Measurements from ENCODE around the gene RGS7.
"Not testable (repeated sequence)": the region's sequence is repeated elsewhere in the genome, so short reads cannot be mapped to it uniquely, and the experiment has no call there.

The RGS7 gene

DNA sequence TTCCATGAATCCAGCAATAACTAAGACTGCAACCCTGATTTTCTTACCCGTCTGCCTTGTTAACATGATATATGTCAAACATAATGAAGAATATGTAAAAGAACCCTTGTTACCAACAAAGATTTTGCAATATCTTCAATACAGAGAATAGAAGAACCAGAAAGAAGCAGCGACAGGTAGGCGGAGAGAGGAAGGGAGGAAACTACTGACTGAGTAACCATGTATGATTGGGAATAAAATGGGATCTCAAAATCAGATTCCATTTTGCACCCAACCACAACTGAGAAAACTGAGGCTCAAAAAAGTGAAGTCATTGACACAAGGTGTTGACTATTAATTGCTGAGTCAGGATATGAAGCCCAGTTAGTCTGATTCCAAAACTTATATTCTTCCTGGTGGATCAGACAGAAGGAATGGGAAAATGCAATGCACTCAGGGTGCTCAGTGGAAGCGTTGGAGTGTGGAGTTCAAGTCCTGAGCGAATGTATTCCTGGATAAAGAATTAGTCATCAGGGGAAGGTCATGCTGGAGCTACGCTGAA, 451.7 kb downstream of the RGS7 start:
- no peak for DNase-seq

DNA sequence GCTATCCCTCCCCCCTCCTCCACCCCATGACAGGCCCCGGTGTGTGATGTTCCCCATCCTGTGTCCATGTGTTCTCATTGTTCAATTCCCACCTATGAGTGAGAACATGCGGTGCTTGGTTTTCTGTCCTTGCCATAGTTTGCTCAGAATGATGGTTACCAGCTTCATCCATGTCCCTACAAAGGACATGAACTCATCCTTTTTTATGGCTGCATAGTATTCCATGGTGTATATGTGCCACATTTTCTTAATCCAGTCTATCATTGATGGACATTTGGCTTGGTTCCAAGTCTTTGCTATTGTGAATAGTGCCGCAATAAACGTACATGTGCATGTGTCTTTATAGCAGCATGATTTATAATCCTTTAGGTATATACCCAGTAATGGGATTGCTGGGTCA, 461.6 kb downstream of the RGS7 start:
- DNase-seq = not testable (repeated sequence)

DNA sequence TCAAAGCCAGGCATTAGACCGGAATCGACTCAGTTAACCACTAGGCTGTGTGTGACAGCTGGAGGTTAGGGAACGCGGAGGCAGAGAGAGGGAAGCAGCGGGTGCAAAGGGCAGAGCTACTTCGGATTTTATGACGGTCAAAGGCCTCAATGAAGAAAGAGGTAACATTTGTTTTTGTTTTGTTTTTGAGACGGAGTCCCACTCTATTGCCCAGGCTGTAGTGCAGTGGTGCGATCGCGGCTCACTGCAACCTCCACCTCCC, 468.3 kb downstream of the RGS7 start:
- DNase-seq = no peak

DNA sequence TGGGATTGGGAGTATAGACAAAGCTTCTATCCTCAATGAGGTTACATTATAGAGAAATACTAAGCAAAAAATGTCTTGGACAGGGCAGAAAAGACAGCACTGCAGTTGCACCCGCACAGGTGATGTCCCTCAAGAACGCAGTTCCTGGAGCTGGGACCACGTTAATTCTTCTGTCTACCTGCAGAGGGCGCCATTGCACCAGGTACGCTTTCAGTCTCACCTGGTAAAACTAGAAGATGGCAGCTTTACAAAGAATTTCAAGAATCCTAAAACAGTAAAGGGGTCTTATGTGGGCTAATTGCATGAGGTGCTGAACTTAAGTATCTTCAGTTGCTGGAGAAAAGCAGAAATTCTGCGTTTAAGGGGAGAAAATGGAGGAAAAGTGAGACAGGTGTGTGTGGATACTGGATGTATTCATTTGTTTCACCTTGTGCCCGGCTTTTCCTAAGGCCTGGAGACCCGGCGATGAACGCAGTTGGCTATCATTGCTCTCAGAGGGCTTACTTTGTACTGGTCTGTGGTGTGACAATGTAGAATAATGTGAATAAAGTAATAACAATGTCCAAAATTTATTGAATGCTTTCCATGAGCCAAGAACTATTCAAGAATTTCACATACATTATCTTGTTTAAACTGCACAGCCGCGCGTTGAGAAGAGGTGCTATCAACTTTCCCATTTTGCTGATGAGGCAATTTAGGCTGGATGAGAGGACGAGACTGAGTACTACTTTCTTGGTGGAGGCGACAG, 468.8 kb downstream of the RGS7 start:
- no peak for DNase-seq

DNA sequence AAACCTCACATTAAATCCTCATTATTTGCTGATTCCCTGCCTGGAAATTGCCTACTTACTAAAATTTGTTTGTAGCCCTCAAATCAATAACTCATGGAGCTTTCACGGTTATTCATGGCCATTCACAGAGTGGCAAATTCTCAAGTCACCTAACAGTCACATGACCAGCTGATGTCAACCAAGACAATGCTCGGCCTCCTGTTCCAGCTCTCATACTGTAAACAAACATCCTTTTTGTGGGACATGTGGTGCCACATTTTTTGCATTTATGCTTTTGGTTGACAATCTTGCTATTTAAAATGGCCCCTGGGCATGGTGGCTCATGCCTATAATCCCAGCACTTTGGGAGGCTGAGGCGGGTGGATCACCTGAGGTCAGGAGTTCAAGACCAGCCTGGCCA, 473.5 kb downstream of the RGS7 start:
- DNase-seq = no peak

DNA sequence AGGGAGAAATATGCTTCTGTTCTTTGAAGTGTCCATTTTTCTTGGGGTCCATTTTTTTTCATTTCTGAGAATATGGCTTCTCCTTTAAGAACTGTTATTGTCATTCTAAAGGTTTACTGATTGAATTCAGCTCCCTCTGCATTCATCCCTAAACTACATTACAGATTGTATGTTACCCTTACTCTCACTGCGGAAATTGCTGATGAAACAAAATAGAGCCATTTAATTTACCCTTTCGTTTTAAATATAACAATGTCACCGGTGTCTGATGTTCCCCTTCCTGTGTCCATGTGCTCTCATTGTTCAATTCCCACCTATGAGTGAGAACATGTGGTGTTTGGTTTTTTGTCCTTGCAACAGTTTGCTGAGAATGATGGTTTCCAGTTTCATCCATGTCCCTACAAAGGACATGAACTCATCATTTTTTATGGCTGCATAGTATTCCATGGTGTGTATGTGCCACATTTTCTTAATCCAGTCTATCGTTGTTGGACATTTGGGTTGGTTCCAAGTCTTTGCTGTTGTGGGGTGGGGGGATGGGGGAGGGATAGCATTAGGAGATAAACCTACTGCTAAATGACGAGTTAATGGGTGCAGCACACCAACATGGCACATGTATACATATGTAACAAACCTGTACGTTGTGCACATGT, 474.2 kb downstream of the RGS7 start:
- DNase-seq = not testable (repeated sequence)

DNA sequence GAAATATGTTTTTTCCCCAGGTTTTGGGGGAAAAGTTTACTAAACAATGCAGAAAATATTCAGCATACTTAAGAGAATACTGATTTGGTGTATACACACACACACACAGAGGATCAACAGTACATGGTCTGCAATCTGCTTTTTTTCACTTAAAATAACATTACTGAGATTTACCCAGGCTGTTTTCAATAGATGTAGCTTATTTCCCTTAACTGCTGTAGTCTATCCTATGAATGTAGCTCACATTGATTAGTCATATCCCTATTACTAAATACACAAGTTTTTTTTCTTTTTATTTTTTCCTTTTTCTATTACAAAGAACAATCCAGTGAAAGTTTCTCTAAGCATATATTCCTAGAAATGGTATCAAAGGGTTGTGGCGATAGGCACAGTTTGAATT, 478.4 kb downstream of the RGS7 start:
- DNase-seq = no peak

DNA sequence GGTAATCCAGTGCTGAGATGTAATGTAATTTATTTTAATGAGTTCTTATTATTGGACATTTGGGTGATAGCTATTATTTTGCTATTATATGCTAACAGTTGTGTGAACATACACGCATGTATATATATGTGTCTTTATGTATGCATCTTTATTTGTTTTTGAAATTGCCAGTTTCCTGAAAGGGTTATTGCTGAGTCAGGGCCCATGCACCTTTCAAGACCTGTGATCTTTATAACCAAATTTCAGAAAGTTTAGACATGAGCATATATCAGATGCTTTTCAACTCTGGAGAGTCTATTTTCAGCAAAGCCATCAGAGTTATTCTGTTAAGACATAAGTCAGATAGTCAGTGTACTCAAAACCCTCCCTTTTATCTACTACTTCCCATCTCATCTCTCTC, 479.4 kb downstream of the RGS7 start:
- no peak for DNase-seq

DNA sequence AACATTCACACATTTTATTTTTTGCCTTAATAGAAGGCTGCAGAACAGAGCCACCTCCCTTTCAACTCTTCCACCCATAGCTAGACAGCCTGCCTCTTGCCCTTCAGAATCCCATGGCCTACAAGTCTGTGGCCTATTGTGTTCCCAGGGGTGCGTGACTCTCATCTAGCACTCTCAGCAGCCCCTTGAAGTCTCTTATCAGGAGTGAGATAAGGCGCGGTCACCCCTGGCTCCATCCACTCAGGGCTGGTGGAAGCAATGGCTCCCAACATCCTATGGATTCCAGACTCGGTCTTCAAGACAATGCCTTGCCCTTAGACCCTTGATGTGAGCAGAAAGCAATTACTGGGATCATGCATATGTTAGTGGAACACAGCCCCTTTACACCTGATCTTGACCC, 480.9 kb downstream of the RGS7 start:
- no peak for DNase-seq

DNA sequence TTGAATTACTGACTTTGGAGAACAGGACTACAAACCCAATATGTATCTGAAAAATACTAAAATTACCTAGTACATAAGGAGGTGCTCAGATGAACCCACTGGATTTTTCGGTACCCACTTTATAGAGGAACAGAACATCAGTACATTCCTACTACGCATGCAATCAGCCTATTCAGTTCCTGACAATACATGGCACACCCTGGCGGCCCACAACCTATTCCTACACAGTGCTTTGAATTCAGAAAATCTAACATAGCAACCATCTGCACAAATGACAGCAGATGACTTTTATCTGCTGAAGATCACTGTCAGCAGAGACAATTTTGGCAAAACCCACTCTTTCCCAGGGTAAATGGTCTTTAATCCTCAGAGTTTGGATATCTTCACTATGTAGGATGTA, 487.9 kb downstream of the RGS7 start:
- no peak for DNase-seq

DNA sequence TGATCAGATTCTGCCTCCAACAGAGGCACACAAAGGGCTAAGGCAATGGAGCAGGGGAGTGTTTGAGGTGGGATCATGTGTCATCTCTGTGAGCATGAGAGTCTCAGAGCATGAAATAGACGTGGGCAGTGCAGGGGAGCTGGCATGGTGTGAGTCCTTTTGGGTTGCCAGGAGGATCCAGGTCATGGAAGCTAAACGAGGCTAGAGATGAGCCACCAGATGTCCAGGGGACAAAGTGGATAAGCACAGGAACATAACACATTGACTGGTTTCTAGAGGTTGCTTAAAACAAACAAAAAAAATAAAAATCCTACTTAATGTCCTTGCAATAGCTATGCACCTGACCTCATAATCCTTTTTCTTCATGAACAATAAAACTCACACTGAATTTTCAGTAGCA, 490.3 kb downstream of the RGS7 start:
- DNase-seq = no peak

DNA sequence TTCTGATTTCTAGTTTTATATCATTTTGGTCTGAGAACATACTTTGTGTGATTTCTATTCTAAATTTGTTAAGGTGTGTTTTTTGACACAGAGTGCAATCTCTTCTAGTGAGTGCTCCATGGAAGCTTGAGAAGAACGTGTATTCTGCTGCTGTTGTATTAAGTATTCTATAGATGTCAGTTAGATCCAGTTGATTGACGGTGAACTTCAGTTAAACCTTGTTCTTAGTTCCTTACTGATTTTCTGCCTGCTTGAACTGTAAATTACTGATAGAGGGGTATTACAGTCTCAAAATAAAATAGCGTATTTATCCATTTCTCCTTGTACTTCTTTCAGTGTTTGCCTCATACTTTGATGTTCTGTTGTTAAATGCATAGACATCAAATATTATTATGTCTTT, 497.0 kb downstream of the RGS7 start:
- no peak for DNase-seq

DNA sequence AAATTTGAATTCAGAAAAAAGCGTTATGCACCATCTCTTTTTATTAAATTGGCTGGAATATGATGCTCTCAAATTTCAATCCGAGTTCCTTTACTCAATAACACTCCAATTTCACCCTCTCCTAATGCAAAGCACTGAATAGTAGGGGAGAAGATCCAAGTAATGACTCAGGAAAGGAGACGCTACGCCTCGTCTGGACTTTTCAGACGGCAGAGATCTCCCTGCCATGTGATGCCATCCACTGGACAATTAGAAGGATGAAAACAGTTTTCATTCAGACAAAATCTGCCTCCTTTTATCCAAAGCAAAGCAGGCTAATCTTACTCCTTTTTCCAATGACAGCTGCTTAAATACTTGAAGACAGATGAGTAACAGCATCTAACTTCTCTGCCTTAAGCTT, 502.6 kb downstream of the RGS7 start:
- peak; percentile 38 for DNase-seq

DNA sequence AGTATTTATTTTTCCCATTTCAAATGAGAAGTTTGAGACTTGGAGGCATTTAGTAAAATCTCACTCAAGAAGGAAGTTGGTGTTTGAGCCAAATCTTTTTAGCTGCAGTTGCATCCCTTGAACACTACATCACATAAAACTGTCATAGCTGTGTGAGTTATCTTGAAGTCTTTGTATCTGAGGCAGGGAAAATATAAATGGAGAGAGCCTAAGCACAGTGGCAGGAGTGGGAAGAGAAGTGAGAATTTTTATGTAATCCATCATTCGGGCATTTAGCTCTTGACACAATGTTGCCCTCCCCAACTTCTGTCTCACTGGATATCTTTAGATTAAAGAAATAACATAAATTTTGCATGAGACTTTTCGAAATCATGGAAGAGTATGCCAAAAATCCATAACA, 509.7 kb downstream of the RGS7 start:
- DNase-seq = no peak

DNA sequence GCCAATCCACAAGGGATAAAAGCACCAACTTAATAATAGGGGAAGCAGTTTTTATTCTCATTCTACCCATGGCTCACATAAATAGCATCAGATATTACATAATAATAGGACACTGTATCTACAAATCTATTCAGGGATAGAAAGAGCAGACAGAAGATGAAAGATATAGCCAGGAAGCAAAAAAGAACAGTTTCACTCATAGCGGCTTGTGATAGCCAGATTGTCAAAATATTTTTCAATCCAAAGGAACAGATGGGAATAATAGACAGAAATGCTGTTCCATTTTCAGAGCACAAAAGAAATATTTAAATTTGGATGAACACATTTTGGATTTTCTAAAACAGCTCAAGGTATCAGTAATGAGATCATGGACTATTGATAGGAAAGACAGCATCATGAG, 512.5 kb downstream of the RGS7 start:
- no peak for DNase-seq

DNA sequence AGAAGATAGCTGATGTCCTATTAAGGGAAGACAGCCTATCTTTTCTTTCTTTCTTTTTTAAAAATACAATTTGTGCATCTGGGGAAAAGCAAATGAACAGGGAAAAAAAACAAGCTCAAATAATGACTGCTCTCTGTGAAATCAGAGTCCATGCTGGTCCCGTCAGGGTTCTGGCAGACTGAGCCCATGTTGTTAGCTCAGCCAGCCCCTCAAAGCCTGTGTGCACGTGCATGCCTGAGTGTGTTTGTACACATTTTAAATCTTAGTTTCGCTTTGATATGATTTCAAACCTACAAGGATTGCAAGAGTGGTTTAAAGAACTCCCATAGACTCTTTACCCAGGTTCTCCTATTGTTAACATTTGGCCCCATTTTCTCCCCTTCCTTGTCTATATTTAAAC, 513.2 kb downstream of the RGS7 start:
- no peak for DNase-seq

DNA sequence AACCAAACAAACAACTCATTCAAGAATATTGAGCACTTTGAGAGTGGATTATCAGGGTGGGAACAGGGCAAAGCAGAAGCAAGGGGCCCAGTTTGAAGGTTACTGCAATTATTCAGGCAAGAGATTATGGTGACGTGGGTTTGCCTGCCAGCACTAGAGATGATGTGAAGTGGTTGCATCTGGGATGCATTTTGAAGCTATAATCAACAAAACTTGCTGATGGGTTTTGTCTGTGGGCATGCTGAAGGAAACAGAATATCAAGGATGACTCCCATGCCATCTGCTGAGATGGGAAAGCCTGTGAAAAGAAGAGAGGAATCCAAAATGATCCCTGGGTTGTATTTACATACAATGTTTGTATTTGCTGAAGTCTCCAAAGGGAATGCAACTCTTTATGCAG, 520.7 kb downstream of the RGS7 start:
- DNase-seq = no peak

DNA sequence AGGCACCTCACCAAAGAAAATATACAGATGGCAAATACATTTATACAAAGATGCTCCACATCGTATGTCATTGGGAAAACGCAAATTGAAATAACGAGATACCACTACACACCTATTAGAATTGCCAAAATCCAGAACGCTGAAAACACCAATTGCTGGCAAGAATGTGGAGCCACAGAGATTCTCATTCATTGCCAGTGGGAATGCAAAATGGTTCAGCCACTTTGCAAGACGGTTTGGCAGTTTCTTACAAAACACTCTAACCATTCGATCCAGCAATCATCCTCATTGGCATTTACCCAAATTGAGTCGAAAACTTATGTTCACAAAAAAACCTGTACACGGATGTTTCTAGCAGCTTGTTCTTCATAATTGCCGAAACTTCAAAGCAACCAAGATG, 521.7 kb downstream of the RGS7 start:
- DNase-seq = no peak

DNA sequence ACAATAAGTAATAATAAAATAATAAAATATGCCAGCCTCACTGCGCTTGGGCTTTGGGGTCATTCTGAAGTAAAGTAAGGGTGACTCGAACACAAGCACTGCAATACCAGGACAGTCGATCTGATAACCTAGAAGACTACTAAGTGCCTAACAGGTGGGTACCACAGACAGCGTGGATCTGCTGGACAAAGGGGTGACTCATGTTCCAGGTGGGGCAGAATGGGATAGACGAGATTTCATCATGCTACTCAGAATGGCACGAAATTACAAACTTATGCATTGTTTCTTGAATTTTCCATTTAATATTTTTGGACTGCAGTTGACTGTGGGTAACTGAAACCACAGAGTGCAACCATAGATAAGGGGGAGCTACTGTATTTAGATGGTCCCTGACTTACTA, 523.9 kb downstream of the RGS7 start:
- DNase-seq = no peak

DNA sequence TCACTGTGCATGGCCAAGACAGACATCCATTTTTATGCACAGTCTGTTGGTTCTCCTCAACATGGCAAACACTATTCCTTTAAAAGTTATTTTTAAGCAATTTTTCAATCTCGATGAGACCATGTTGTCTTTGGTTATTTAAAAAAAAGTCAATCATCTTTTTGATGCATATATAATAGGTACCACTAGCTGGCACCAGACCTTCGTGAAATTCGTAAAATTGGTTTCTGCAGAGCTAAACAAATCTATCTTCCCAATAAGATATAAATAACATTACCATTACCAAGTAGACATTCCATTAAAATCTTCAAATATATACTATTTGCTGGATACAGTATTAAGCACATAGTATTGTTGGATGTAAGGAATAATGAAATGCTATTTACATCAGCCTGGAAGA, 525.1 kb downstream of the RGS7 start:
- DNase-seq = no peak

DNA sequence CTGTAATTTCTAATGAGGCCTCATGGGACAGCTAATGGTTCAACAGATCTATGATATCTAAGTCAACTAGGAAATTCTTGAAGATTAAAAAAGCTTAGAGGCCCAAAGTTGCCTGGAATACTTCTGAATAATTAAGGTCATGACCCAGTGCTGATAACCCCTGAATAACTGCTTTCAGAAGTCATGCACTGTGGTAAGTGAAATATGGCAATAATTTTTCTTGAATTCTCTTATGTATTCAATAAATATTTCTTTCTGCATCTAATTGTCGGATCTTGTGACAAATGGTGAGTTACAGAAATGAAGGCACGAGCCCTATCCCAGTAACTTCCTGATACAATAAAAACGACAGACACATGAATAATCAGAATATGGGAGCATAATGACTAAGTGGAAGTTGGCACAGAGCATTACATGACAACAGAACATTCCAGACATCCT, 525.8 kb downstream of the RGS7 start:
- peak; percentile 69 for DNase-seq

DNA sequence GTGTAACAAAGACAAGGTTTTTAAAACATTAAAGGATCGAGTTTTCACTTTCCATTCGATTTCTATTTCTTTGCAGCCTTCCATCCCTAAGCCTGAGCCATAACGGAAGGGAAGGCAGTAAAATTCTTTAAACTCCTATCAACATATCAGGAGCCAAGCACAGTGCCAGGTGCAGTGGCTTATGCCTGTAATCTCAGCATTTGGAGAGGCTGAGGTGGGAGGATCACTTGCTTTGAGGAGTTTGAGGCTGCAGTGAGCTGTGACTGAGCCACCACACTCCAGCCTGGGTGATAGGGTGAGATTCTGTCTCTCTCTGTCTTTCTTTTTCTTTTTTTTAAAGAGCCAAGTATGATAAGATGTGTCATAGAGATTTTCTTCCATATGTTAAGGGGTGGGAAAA, 527.5 kb downstream of the RGS7 start:
- DNase-seq = no peak

DNA sequence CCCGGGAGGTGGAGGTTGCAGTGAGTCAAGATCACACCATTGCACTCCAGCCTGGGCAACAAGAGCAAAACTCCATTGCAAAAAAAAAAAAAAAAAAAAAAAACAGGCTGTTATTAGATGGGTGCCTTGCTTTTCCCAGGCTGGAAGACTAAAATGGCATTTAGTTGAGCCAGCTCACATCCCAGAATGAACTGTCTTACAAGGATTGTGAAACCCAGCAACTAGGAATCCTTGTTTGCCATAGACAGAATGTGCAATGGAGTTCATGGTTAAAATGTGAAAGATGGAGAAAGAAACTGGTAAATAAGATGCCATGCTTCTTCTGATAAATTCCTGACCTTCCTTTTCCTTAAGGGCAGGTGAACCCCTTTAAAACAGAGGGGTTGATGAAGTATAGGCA, 529.2 kb downstream of the RGS7 start:
- DNase-seq = no peak

DNA sequence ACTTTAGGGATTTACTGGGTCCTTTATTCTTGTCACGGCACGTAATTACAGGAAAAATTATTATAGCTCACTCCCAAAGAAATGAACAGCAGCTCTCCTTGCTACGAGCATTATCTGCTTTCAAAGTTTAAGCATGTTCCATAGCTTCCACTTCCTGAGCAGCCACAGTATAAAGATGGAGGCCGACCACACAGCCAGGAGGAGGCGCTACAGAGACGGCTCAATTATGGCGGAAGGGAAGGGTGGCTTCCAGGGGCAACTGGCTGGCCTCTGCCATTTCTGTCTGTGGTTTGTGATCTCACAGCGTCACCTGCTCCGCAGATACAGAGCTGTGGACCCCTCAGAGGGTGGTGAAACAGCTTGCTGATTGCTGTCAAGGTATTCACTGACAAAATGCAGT, 532.8 kb downstream of the RGS7 start:
- DNase-seq = no peak

DNA sequence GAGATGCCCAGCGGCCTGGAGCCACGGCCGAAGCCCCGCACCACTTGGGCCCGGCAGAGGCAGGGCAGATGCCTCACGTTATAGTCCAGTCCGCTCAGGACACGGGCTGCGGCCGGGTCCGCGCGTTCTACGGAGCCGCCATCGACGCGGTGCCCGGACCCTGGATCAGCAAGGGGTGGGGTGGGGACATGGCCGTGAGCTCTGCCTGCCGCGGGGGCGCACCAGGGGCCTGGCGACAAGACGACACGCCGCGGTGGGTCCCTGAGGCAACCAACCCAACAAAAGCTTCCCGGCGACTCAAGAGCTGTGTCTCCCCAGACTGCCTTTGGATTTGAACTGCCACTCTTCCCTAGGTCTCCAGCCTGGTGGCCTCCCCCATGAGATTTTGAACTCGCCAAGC, 533.6 kb downstream of the RGS7 start:
- DNase-seq = no peak
